Epithelial cell of alveolus of lung (primary cell): Measurements from ENCODE around the gene THBS1. TPM values are rescaled to one million over a fixed set of nuclear protein-coding genes. Genes with fewer than 3 reads are reported as not detected.

Source experiments
- total RNA-seq: library from RNA; depleted of rRNA; stranded (reverse); fragments of >200 nt; gene quantifications from 2 replicates; pipeline ENCODE4 v1.2.1, GENCODE V29; 2015

The THBS1 gene
- total RNA-seq: 241 and 420 TPM in 2 replicates

DNA sequence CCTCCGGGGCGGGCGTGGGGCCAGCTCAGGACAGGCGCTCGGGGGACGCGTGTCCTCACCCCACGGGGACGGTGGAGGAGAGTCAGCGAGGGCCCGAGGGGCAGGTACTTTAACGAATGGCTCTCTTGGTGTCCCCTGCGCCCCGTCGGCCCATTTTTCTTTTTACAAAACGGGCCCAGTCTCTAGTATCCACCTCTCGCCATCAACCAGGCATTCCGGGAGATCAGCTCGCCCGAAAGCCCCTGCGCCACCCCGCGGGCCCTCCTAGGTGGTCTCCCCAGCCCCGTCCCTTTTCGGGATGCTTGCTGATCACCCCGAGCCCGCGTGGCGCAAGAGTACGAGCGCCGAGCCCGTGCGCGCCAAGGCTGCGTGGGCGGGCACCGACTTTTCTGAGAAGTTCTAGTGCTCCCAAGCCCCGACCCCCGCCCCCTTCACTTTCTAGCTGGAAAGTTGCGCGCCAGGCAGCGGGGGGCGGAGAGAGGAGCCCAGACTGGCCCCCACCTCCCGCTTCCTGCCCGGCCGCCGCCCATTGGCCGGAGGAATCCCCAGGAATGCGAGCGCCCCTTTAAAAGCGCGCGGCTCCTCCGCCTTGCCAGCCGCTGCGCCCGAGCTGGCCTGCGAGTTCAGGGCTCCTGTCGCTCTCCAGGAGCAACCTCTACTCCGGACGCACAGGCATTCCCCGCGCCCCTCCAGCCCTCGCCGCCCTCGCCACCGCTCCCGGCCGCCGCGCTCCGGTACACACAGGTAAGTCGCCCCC, at the start of gene THBS1:
THBS1 (plus strand) TSS at position 595 of the 757 bp plus-strand sequence. CDS start 779 bp downstream, outside the sequence.

Other genes starting within 250 kb of the THBS1 start
- 0.16 and 0.26 TPM in 2 replicates for gene FSIP1, start 201.8 kb downstream of the THBS1 start, total RNA-seq